ENCODE results near the gene CLK2. TPM values are rescaled to one million over a fixed set of nuclear protein-coding genes. Genes with fewer than 3 reads are reported as not detected.
A peak's percentile ranks its signal among the peaks of the same experiment; 100 is the strongest.

CLK2 gene
- total RNA-seq, 1 experiment from 2014 or later, result 72.6 TPM

DNA sequence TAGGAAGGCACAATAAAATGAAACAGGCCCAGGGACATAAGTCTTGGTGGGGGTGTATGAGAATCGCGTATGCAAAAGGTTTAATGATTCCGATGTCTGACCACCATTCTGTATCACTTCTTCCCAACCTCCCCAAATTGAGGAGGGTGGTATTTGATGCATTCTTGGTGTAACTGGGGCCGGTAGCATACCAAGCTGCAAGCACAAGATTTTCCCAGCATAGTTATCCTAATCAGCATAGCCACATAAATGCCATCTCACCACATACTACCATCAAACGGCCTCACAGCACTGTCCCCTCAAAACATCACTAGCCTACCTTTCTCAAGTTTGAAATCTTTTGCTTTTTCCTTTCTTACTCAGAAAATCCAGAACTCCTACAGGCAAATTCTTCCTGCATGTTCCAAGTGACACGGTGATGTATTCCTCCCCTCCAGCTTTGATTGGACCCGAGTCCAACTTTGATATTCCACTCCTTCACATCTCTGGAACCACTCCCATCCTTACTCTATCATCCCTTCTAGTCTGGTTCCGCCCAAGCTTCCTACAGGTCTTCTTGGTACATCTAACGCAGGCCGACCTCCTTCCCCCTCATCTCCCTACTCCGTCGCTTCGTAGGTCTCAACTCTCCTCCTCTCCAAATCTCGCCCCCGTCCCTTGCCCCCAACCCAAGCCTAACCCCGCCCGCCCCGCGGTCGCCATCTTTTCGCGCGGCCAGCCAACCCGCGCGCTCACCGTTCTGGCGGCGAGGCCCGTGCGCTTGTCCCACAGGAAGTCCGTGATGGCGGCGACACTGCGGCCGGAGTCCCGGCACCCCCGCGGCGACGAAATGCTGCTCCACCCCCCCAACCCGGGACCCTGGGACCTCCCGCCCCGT, 600 bp downstream of the CLK2 start:
- RAD21 ChIA-PET (ENCODE audit: low non-redundant PET in 1 of 2, low total read pairs in 2 of 2, uncharacterized antibody in 2 of 2, unreplicated experiment in 2 of 2), result interaction anchor here (0.5 to 1.2 kb wide), 5 partner anchors 48 to 290 kb away, joined by 3 to 7 read pairs (median 3); partner anchors contain the start of genes ASH1L (in 1 of the 2) and ZBTB7B (in 1 of the 2)
- intact Hi-C loops (cut with micrococcal nuclease), result no loop called here
- peak overlapping the region; percentile 78 for H3K9ac ChIP-seq (ENCODE audit: low read length)
- H3K27me3 ChIP-seq (ENCODE audit: insufficient read depth, low read length), result no peaks in the 10 kb centered on the region
- H3K27ac ChIP-seq (ENCODE audit: low read depth, low read length), result peak overlapping the region; percentile 96
- BruUV-seq (replicated peaks), result TSS peak; percentile 83
- peak overlapping the region; percentile 82 to 85 for H3K4me3 ChIP-seq (replicated peaks in 1 of 2; ENCODE audit: low read depth in 1 of 2, low read length in 2 of 2)
- no peak overlapping the region for H2AFZ ChIP-seq (ENCODE audit: low read depth, low read length, poor library complexity, severe bottlenecking)
- H3K4me1 ChIP-seq (ENCODE audit: control insufficient read depth in 1 of 2, insufficient read depth in 2 of 2, low read length in 2 of 2), result peaks cover 13 to 26% of the 10 kb centered on the region in 2 experiments
- CTCF ChIA-PET, result interaction anchor here (0.6 to 1.2 kb wide), 5 partner anchors 21 to 100 kb away, joined by 3 to 9 read pairs (median 3); partner anchors contain the start of genes FDPS, KRTCAP2, MTX1 and THBS3
- H4K20me1 ChIP-seq (ENCODE audit: insufficient read depth), result no peaks in the 10 kb centered on the region
- no peaks in the 10 kb centered on the region for H3K9me3 ChIP-seq (ENCODE audit: control insufficient read depth in 1 of 2, insufficient read depth in 1 of 2, low read depth in 1 of 2, low read length in 2 of 2)
- peak overlapping the region; percentile 97 for H3K4me2 ChIP-seq (ENCODE audit: low read length)
- DNase-seq (ENCODE audit: low read depth, low spot score) (no peak), ATAC-seq (peak; percentile 49)
- no peaks in the 10 kb centered on the region for H3K9me2 ChIP-seq (ENCODE audit: insufficient read depth)
- peak; percentile 79 for TF ChIP-seq TCF7L2 (IDR thresholded peaks at IDR 0.05; ENCODE audit: borderline replicate concordance, extremely low read depth, insufficient read depth, insufficient read length)
- TF ChIP-seq RAD21 (IDR thresholded peaks at IDR 0.05; ENCODE audit: low read depth), result no peak
- TF ChIP-seq YY1 (IDR thresholded peaks at IDR 0.05; ENCODE audit: extremely low read depth, insufficient replicate concordance, low read depth, low read length), result peak; percentile 59
- H3K36me3 ChIP-seq (ENCODE audit: control insufficient read depth in 1 of 2, insufficient read depth in 2 of 2, low read length in 2 of 2), result peaks cover 22 to 31% of the 10 kb centered on the region in 2 experiments
- POLR2A ChIA-PET, result interaction anchor here (0.6 to 2.4 kb wide), 10 partner anchors 11 to 548 kb away, joined by 3 to 19 read pairs (median 4); partner anchors contain the start of genes ENTREP3 and SCAMP3
- H3K79me2 ChIP-seq (ENCODE audit: insufficient read depth, low read length), result peaks cover 52% of the 10 kb centered on the region

DNA sequence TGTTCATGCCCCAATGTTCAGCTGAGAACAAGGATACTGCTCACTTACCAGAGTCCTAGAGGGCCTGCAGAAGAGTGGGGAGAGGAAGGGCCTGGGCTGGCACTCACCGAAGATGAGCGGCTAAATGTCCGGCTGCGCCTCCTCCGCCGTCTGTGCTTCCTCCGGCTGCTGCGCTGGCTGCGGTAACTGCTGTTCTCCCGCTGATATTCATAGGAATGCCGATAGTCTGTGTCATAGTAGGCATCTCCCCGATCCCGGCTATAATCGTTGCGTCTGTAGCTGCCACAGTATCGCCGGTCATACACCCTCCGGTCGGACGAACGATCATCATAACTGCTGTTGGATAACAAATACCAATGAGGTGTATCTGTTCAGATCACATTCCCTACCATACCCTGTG, 3.9 kb downstream of the CLK2 start:
- Histone ChIP-seq H3K4me3 (replicated peaks in 1 of 2; ENCODE audit: low read depth in 1 of 2, low read length in 2 of 2) (no peak overlapping the region), H3K79me2 (ENCODE audit: insufficient read depth, low read length) (peaks cover 52% of the 10 kb centered on the region), H3K27ac (ENCODE audit: low read depth, low read length) (no peak overlapping the region), H3K9ac (ENCODE audit: low read length) (no peak overlapping the region), H3K9me2 (ENCODE audit: insufficient read depth) (no peaks in the 10 kb centered on the region), H2AFZ (ENCODE audit: low read depth, low read length, poor library complexity, severe bottlenecking) (no peak overlapping the region), H3K4me2 (ENCODE audit: low read length) (no peak overlapping the region), H3K27me3 (ENCODE audit: insufficient read depth, low read length) (no peaks in the 10 kb centered on the region), H4K20me1 (ENCODE audit: insufficient read depth) (no peaks in the 10 kb centered on the region), H3K9me3 (ENCODE audit: control insufficient read depth in 1 of 2, insufficient read depth in 1 of 2, low read depth in 1 of 2, low read length in 2 of 2) (no peaks in the 10 kb centered on the region), H3K36me3 (ENCODE audit: control insufficient read depth in 1 of 2, insufficient read depth in 2 of 2, low read length in 2 of 2) (peaks cover 51 to 59% of the 10 kb centered on the region in 2 experiments), H3K4me1 (ENCODE audit: control insufficient read depth in 1 of 2, insufficient read depth in 2 of 2, low read length in 2 of 2) (peaks cover 8 to 16% of the 10 kb centered on the region in 2 experiments)
- RAD21 ChIA-PET (ENCODE audit: low non-redundant PET in 1 of 2, low total read pairs in 2 of 2, uncharacterized antibody in 2 of 2, unreplicated experiment in 2 of 2), result no interaction called here
- intact Hi-C loops (cut with micrococcal nuclease), result no loop called here
- TF ChIP-seq EZH2 (IDR thresholded peaks at IDR 0.05), result no peak
- TF ChIP-seq, protein P1, sequence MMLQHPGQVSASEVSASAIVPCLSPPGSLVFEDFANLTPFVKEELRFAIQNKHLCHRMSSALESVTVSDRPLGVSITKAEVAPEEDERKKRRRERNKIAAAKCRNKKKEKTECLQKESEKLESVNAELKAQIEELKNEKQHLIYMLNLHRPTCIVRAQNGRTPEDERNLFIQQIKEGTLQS (IDR thresholded peaks at IDR 0.05), result no peak
- no peak for TF ChIP-seq SP1 (IDR thresholded peaks at IDR 0.05; ENCODE audit: low read depth)
- TF ChIP-seq YY1 (IDR thresholded peaks at IDR 0.05; ENCODE audit: extremely low read depth, insufficient replicate concordance, low read depth, low read length), result no peak
- TF ChIP-seq, protein P2, sequence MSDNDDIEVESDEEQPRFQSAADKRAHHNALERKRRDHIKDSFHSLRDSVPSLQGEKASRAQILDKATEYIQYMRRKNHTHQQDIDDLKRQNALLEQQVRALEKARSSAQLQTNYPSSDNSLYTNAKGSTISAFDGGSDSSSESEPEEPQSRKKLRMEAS (IDR thresholded peaks at IDR 0.05), result no peak
- TF ChIP-seq JUND (IDR thresholded peaks at IDR 0.05), result no peak
- TF ChIP-seq POLR2AphosphoS5 (IDR thresholded peaks at IDR 0.05; ENCODE audit: low read depth, low read length), result no peak
- TF ChIP-seq SIN3A (IDR thresholded peaks at IDR 0.05; ENCODE audit: low read depth), result no peak
- ATAC-seq, result no peak
- CTCF ChIA-PET, result no interaction called here
- no TSS peak for BruUV-seq (replicated peaks)
- POLR2A ChIA-PET, result no interaction called here
- DNase-seq (ENCODE audit: low read depth, low spot score), result no peak
